Measurements from ENCODE around the gene PLD6.

- TF ChIP-seq CTCF (conservative IDR thresholded peaks at IDR 0.05; ENCODE audit: low read depth, low read length) (no peak), EZH2 (IDR thresholded peaks at IDR 0.05; ENCODE audit: low read length, unreplicated experiment) (no peak), EZH2phosphoT487 (IDR thresholded peaks at IDR 0.05; ENCODE audit: borderline replicate concordance, low read length) (no peak)
Measured at GRCh38 chr17:17217995-17218394, 11.9 kb upstream of the PLD6 start.

Measured in PC-3 (cell line).